ENCODE results near the gene RGPD5.
"Not testable (repeated sequence)": the region's sequence is repeated elsewhere in the genome, so short reads cannot be mapped to it uniquely, and the experiment has no call there.

Gene RGPD5

DNA sequence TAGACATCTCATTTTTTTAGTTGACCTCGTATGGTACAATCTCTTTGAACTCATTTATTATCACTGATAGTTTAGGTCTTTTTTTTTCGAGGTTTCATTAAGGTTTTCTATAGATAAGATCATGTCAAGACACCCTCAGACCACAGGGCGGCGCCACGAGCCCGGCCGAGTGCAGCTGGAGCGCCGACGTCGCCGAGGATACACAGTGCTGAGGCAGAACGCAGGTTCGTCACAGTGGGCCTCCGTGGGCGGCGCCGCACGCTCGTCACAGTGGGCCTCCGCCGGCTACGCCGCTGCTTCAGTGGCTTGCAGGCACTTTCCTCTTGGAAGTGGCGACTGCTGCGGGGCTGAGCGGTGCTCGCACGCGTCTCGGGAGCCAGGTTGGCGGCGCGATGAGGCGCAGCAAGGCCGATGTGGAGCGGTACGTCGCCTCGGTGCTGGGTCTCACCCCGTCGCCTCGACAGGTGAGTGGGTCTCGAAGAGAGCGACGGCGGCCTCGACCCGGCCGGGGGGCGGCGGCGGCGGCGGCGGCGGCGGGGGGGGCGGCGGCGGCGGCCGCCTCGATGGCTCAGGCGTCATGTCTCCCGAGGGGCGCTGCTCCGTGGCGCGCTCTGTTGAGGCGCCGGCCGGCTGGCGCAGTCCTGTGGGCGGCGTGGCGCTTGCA, at the start of gene RGPD5:
TSS of gene RGPD5 (plus strand) at position 232 of the 664 bp plus-strand sequence. CDS start at position 393, 161 bp downstream.
- not testable (repeated sequence) for H3K27ac ChIP-seq (ENCODE audit: low read length); H3K9me3 ChIP-seq (ENCODE audit: control insufficient read depth, low read depth, low read length); H3K36me3 ChIP-seq (ENCODE audit: control insufficient read depth, low read depth, low read length); H3K4me3 ChIP-seq (ENCODE audit: low read length); H3K27me3 ChIP-seq (ENCODE audit: control insufficient read depth, insufficient read depth, low read length); H3K4me1 ChIP-seq (ENCODE audit: control insufficient read depth, low read depth, low read length); H3K9ac ChIP-seq (ENCODE audit: low read length)

- H3K4me1 ChIP-seq (ENCODE audit: control insufficient read depth, low read depth, low read length); H3K9ac ChIP-seq (ENCODE audit: low read length); H3K4me3 ChIP-seq (ENCODE audit: low read length); H3K27ac ChIP-seq (ENCODE audit: low read length); H3K9me3 ChIP-seq (ENCODE audit: control insufficient read depth, low read depth, low read length); H3K36me3 ChIP-seq (ENCODE audit: control insufficient read depth, low read depth, low read length); H3K27me3 ChIP-seq (ENCODE audit: control insufficient read depth, insufficient read depth, low read length): not testable (repeated sequence)
Observed at GRCh38 chr2:109751572-109751971, 42.5 kb upstream of the RGPD5 start.

- not testable (repeated sequence) for H3K9ac ChIP-seq (ENCODE audit: low read length); H3K36me3 ChIP-seq (ENCODE audit: control insufficient read depth, low read depth, low read length); H3K27me3 ChIP-seq (ENCODE audit: control insufficient read depth, insufficient read depth, low read length); H3K4me3 ChIP-seq (ENCODE audit: low read length); H3K4me1 ChIP-seq (ENCODE audit: control insufficient read depth, low read depth, low read length); H3K9me3 ChIP-seq (ENCODE audit: control insufficient read depth, low read depth, low read length); H3K27ac ChIP-seq (ENCODE audit: low read length)
Observed at GRCh38 chr2:109757163-109757824, 36.8 kb upstream of the RGPD5 start.

DNA sequence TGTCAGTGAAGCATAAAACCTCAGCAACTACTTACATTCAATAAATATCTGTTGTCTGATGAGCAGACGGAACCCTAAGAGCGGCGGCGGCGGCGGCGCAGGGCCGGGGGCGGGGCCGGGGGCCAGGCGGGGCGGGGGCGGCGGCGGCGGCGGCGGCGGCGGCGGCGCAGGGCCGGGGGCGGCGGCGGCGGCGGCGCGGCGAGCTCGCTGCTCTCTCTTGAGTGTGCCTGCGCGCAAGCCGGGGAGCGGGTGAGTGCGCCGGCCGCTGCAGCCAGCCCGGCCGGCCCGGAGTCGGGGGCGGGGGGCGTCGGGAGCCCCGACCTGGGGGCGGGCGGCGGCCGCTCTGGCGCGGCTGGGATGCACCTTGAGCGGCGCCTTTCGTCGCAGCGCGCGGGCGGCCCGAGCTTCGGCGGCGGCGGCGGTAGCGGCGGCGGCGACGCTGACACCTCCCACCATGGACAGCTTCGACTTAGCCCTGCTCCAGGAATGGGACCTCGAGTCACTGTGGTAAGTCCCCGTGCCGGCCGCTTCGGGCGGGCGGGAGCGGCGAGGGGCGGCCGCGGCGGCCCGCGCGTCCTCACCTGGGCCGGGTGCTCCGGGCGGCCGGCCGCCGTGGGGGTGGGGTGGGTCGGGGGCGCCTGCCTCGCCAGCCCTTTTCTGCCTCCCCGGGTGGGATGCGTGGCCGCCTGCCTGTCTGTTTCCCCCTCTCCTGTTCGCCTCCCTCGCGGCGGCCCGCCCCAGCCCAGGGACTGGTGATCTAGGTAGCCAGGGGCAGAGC, 33.7 kb upstream of the RGPD5 start:
- H3K4me1 ChIP-seq (ENCODE audit: control insufficient read depth, low read depth, low read length); H3K36me3 ChIP-seq (ENCODE audit: control insufficient read depth, low read depth, low read length); H3K27ac ChIP-seq (ENCODE audit: low read length); H3K9ac ChIP-seq (ENCODE audit: low read length); H3K9me3 ChIP-seq (ENCODE audit: control insufficient read depth, low read depth, low read length); H3K4me3 ChIP-seq (ENCODE audit: low read length); H3K27me3 ChIP-seq (ENCODE audit: control insufficient read depth, insufficient read depth, low read length): not testable (repeated sequence)

DNA sequence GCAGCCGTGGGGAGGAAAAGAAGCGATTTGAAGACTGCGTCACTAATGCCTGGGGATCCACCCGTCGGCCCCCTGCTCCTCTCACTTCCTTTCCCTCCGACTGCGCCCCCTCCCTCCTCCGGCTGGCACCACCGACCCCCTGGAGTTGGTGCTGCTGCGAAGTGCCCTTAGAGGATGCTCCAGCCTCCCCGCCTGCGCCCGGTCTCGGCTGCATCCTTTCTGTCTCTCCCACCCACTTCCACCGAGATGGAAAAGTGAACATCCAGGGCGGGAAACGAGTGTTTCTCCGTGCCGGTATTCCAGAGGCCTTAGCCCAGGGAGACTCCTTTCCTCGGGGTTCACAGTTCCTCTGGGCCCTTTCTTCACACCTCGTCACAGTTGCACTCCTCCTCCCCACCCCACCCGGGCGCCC, 33.1 kb upstream of the RGPD5 start:
- H3K27me3 ChIP-seq (ENCODE audit: control insufficient read depth, insufficient read depth, low read length); H3K4me1 ChIP-seq (ENCODE audit: control insufficient read depth, low read depth, low read length); H3K4me3 ChIP-seq (ENCODE audit: low read length); H3K9me3 ChIP-seq (ENCODE audit: control insufficient read depth, low read depth, low read length); H3K27ac ChIP-seq (ENCODE audit: low read length); H3K36me3 ChIP-seq (ENCODE audit: control insufficient read depth, low read depth, low read length); H3K9ac ChIP-seq (ENCODE audit: low read length): not testable (repeated sequence)

GRCh38 chr2:109761976-109762375, 32.1 kb upstream of the RGPD5 start:
- not testable (repeated sequence) for H3K4me1 ChIP-seq (ENCODE audit: control insufficient read depth, low read depth, low read length); H3K27me3 ChIP-seq (ENCODE audit: control insufficient read depth, insufficient read depth, low read length); H3K9ac ChIP-seq (ENCODE audit: low read length); H3K9me3 ChIP-seq (ENCODE audit: control insufficient read depth, low read depth, low read length); H3K27ac ChIP-seq (ENCODE audit: low read length); H3K4me3 ChIP-seq (ENCODE audit: low read length); H3K36me3 ChIP-seq (ENCODE audit: control insufficient read depth, low read depth, low read length)

DNA sequence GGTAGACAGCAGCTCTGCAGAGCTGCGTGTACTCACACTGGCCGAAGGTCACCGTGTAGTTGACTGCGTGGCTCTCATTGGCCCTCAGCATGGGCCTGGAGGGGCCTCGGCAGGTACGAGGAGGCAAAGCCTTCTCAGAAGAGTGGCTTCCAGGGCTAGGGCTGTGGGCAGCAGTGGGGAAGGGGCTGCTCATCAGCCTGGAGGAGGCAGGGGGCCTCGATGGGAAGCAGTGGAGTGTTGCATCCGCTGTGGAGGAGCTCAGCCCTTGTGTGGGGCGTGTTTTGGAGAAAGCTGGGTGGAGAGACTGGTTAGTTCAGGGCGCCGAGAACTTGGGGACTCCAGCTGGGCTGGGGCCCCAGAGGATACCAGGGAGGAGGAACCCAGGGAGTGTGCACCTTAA, 28.0 kb upstream of the RGPD5 start:
- not testable (repeated sequence) for H3K9me3 ChIP-seq (ENCODE audit: control insufficient read depth, low read depth, low read length); H3K4me3 ChIP-seq (ENCODE audit: low read length); H3K4me1 ChIP-seq (ENCODE audit: control insufficient read depth, low read depth, low read length); H3K9ac ChIP-seq (ENCODE audit: low read length); H3K27ac ChIP-seq (ENCODE audit: low read length); H3K27me3 ChIP-seq (ENCODE audit: control insufficient read depth, insufficient read depth, low read length); H3K36me3 ChIP-seq (ENCODE audit: control insufficient read depth, low read depth, low read length)

GRCh38 chr2:109766886-109767578, 27.1 kb upstream of the RGPD5 start:
- H3K27ac ChIP-seq (ENCODE audit: low read length); H3K36me3 ChIP-seq (ENCODE audit: control insufficient read depth, low read depth, low read length); H3K9me3 ChIP-seq (ENCODE audit: control insufficient read depth, low read depth, low read length); H3K9ac ChIP-seq (ENCODE audit: low read length); H3K4me3 ChIP-seq (ENCODE audit: low read length); H3K27me3 ChIP-seq (ENCODE audit: control insufficient read depth, insufficient read depth, low read length); H3K4me1 ChIP-seq (ENCODE audit: control insufficient read depth, low read depth, low read length): not testable (repeated sequence)

- not testable (repeated sequence) for H3K9me3 ChIP-seq (ENCODE audit: control insufficient read depth, low read depth, low read length); H3K36me3 ChIP-seq (ENCODE audit: control insufficient read depth, low read depth, low read length); H3K9ac ChIP-seq (ENCODE audit: low read length); H3K4me1 ChIP-seq (ENCODE audit: control insufficient read depth, low read depth, low read length); H3K27ac ChIP-seq (ENCODE audit: low read length); H3K27me3 ChIP-seq (ENCODE audit: control insufficient read depth, insufficient read depth, low read length); H3K4me3 ChIP-seq (ENCODE audit: low read length)
Observed at GRCh38 chr2:109768934-109769333, 25.2 kb upstream of the RGPD5 start.

DNA sequence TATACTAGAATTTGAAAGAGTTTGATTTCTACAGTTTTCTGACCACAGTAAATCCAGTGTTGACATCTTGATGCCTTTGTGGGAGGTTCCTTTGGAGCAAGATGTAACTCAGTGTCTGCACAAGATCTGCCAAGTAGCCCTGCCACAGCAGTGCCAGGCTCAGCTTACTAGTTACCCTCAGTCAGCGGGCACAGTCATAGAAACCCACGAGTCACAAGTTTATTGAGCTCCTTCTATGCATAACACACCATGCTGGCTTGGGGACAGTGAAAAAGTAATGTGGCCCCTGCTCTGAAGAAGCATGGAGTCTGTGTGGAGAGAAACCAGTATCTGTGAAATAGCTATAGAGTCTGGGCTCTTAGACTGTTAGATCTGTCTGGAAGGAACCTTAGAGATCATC, 15.0 kb upstream of the RGPD5 start:
- H3K9me3 ChIP-seq (ENCODE audit: control insufficient read depth, low read depth, low read length); H3K4me1 ChIP-seq (ENCODE audit: control insufficient read depth, low read depth, low read length); H3K4me3 ChIP-seq (ENCODE audit: low read length); H3K9ac ChIP-seq (ENCODE audit: low read length); H3K27me3 ChIP-seq (ENCODE audit: control insufficient read depth, insufficient read depth, low read length); H3K27ac ChIP-seq (ENCODE audit: low read length); H3K36me3 ChIP-seq (ENCODE audit: control insufficient read depth, low read depth, low read length): not testable (repeated sequence)

DNA sequence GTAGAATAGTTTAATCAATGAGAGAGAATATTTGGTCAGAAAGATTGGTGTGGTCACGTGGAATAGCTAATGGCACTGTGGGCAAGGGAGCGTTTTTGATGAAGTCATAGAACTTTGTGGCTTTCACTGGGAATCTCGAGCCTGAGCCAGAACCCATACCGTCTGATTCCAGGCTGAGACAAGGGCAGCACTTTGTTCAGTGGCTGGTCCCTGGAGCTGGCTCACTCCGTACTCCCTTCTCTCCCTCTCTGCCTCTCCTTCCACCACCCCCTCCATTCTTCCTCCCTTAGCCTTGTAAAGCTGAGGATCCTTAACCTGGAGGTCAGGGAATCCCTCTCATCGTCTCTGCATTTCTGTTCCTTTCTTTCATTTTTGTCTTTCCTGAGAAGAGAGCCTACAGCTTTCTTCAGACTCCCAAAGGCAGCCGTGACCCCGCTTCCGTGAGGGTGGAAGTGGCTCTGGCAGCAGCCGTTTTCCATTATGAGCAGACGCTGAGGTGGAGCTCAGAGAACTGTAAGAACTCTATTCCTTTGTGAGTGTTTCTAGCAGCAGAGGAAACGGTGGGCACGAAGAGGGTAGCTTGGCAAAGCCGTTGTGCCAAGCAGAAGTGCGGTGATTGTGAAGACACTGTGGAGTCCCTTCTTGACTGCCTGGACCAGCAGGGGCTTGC, 12.8 kb upstream of the RGPD5 start:
- not testable (repeated sequence) for H3K9ac ChIP-seq (ENCODE audit: low read length); H3K4me1 ChIP-seq (ENCODE audit: control insufficient read depth, low read depth, low read length); H3K27ac ChIP-seq (ENCODE audit: low read length); H3K4me3 ChIP-seq (ENCODE audit: low read length); H3K36me3 ChIP-seq (ENCODE audit: control insufficient read depth, low read depth, low read length); H3K9me3 ChIP-seq (ENCODE audit: control insufficient read depth, low read depth, low read length); H3K27me3 ChIP-seq (ENCODE audit: control insufficient read depth, insufficient read depth, low read length)
